Stomach (tissue), 9 donors: ENCODE measurements around the gene PODXL2. TPM values are rescaled to one million over a fixed set of nuclear protein-coding genes. Genes with fewer than 3 reads are reported as not detected.

ENCODE experiments used
- DNase-seq, 2 donors: peaks; one replicate each; pipeline versions ENCODE4 v3.0.0 to v3.0.0-alpha.2; 2013 to 2019
- H3K27ac ChIP-seq, 5 donors: fragments of 200-600 bp in 4 of 5; sonication (generic) in 4 of 5; one replicate each; pipeline ENCODE4 v1.5.1; 2013 to 2019; ENCODE audit warnings: mild to moderate bottlenecking in 1 of 5, moderate library complexity in 1 of 5
- H3K27me3 ChIP-seq, 3 donors: fragments of 200-600 bp; sonication (generic); one replicate each; pipeline ENCODE4 v1.5.1; 2017 to 2019; ENCODE audit warnings: mixed run types in 1 of 3
- H3K36me3 ChIP-seq, 4 donors: fragments of 200-600 bp; sonication (generic); 1 replicate in 3 of 4; 2 replicates in 1 of 4; pipeline ENCODE4 v1.5.1; 2016 to 2019
- H3K4me1 ChIP-seq, 4 donors: fragments of 200-600 bp; sonication (generic); one replicate each; pipeline ENCODE4 v1.5.1; 2016 to 2019
- H3K4me3 ChIP-seq, 4 donors: fragments of 200-600 bp; sonication (generic) in 3 of 4; one replicate each; pipeline ENCODE4 v1.5.1; 2016 to 2019; ENCODE audit warnings: mild to moderate bottlenecking in 1 of 4
- H3K9me3 ChIP-seq, 4 donors: fragments of 200-600 bp; sonication (generic); one replicate each; pipeline ENCODE4 v1.5.1; 2016 to 2019
- CTCF ChIP-seq, 7 experiments: fragments of 450-650 bp in 4 of 7; fragments of 200-600 bp in 3 of 7; sonication (generic) in 3 of 7; IDR thresholded peaks; one replicate each; pipeline ENCODE4 v1.5.1; 2016 to 2019; ENCODE audit warnings: antibody characterized with exemption in 7 of 7, control low read depth in 2 of 7, mild to moderate bottlenecking in 1 of 7
- EP300 ChIP-seq: sonication (generic); formaldehyde crosslinking; IDR thresholded peaks from one replicate; pipeline ENCODE4 v1.6.1; 2017; ENCODE audit warnings: antibody characterized with exemption
- POLR2A ChIP-seq, 4 donors: fragments of 450-650 bp; IDR thresholded peaks; one replicate each; pipeline ENCODE4 v1.6.1; 2016; ENCODE audit warnings: antibody characterized with exemption in 4 of 4, control low read depth in 2 of 4, mild to moderate bottlenecking in 1 of 4, moderate library complexity in 1 of 4
- POLR2AphosphoS5 ChIP-seq, 3 donors: sonication (generic); formaldehyde crosslinking; IDR thresholded peaks; one replicate each; pipeline ENCODE4 v1.6.1; 2016; ENCODE audit warnings: antibody characterized with exemption in 3 of 3
- WGBS, 5 donors: extraction: QIAGEN DNeasy Blood & Tissue Kit in 3 of 5; methylation state at CpG; one replicate each; pipeline versions ENCODE4 v1.1.5 to v1.1.7; 2013 to 2018; 5-methylcytosine and 5-hydroxymethylcytosine counted together
- intact Hi-C: fragments of 100-400 bp; cut with DNase I; formaldehyde crosslinking; loops from one replicate; pipeline ENCODE4 v1.15.1; 2023; ENCODE audit warnings: low total_unique reads
- polyA plus RNA-seq, 3 donors: library from polyadenylated mRNA; stranded (reverse); fragments of 200-250 nt; gene quantifications; one replicate each; pipeline ENCODE4 v1.2.3, GENCODE V29; 2013
- total RNA-seq, 5 donors: library from RNA; depleted of rRNA; stranded (reverse); fragments of >200 nt; gene quantifications; one replicate each; pipeline versions ENCODE4 v1.1.0 to v1.2.3, GENCODE V29; 2014 to 2016
- donor health status: healthy with polysubstance abuse.
- donor health status: Bipolar disorder and iron deficiency.
- donor health status: healthy.

The PODXL2 gene
- total and polyA plus RNA-seq, 8 donors: 5.3 to 50.9 (median 12.1) TPM

GRCh38 chr3:127618891-127619290 lies 10.1 kb upstream of the PODXL2 start:
- H3K36me3 ChIP-seq: peaks cover 13 to 75% (median 65%) of the 10 kb centered on the region in 4 donors
- no peaks in the 10 kb centered on the region for H3K9me3 ChIP-seq
- intact Hi-C loops: no loop called here
- no peaks in the 10 kb centered on the region for H3K27me3 ChIP-seq
- H3K4me3 ChIP-seq: no peak overlapping the region
- 93 to 99% (median 96%) methylated on average over 11 of the region's 11 CpGs for WGBS, 5 donors
- DNase-seq: no peak
- H3K27ac ChIP-seq: no peak overlapping the region
- TF ChIP-seq EP300 (no peak), CTCF (IDR thresholded peaks at IDR 0.05) (no peak), POLR2A (IDR thresholded peaks at IDR 0.05) (no peak), POLR2AphosphoS5 (IDR thresholded peaks at IDR 0.05) (no peak)
- no peaks in the 10 kb centered on the region for H3K4me1 ChIP-seq

DNA sequence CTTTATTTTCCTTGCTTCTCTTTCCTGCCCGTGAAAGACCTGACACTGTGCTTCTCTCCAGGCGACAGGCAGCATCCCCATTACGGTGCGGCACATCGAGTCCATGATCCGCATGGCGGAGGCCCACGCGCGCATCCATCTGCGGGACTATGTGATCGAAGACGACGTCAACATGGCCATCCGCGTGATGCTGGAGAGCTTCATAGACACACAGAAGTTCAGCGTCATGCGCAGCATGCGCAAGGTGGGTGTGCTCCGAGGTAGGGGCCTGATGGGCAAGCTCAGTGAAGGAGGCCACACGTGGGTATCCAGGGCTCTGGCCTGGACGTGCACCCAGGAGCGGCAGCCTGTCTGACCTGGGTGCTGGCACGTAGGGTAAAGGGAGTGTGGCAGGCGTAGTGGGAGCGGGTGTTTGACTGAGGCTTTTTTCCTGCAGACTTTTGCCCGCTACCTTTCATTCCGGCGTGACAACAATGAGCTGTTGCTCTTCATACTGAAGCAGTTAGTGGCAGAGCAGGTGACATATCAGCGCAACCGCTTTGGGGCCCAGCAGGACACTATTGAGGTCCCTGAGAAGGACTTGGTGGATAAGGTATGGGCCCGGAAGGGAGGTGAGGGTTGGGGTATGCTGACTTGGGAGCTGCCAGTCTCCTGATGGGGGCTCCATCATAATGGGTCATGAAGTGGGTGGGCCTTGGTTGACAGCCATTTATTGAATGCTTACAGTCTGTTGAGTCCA lies 8.2 kb upstream of the PODXL2 start:
- 93 to 98% (median 97%) methylated on average over 21 to 32 of the region's 32 CpGs for WGBS, 5 donors
- intact Hi-C loops: no loop called here
- Histone ChIP-seq H3K27me3 (no peaks in the 10 kb centered on the region), H3K36me3 (peaks cover 13 to 64% (median 61%) of the 10 kb centered on the region in 4 donors), H3K9me3 (no peaks in the 10 kb centered on the region), H3K4me1 (no peaks in the 10 kb centered on the region), H3K27ac (no peak overlapping the region), H3K4me3 (no peak overlapping the region)
- TF ChIP-seq POLR2AphosphoS5 (IDR thresholded peaks at IDR 0.05) (no peak), POLR2A (IDR thresholded peaks at IDR 0.05) (no peak), CTCF (IDR thresholded peaks at IDR 0.05) (no peak), EP300 (no peak)
- no peak for DNase-seq

DNA sequence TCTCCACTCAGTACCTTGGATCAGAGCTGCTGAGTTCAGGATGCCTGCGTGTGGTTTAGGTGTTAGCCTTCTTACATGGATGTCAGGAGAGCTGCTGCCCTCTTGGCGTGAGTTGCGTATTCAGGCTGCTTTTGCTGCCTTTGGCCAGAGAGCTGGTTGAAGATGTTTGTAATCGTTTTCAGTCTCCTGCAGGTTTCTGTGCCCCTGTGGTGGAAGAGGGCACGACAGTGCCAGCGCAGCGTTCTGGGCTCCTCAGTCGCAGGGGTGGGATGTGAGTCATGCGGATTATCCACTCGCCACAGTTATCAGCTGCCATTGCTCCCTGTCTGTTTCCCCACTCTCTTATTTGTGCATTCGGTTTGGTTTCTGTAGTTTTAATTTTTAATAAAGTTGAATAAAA lies 7.0 kb upstream of the PODXL2 start:
- Histone ChIP-seq H3K9me3 (no peaks in the 10 kb centered on the region), H3K4me3 (no peak overlapping the region), H3K4me1 (no peaks in the 10 kb centered on the region), H3K27ac (no peak overlapping the region), H3K27me3 (no peaks in the 10 kb centered on the region), H3K36me3 (peaks cover 13 to 52% (median 50%) of the 10 kb centered on the region in 4 donors)
- 94 to 96% (median 95%) methylated on average over 11 of the region's 11 CpGs for WGBS, 5 donors
- TF ChIP-seq EP300: no peak
- TF ChIP-seq POLR2AphosphoS5 (IDR thresholded peaks at IDR 0.05): no peak
- DNase-seq: no peak
- intact Hi-C loops: no loop called here

DNA sequence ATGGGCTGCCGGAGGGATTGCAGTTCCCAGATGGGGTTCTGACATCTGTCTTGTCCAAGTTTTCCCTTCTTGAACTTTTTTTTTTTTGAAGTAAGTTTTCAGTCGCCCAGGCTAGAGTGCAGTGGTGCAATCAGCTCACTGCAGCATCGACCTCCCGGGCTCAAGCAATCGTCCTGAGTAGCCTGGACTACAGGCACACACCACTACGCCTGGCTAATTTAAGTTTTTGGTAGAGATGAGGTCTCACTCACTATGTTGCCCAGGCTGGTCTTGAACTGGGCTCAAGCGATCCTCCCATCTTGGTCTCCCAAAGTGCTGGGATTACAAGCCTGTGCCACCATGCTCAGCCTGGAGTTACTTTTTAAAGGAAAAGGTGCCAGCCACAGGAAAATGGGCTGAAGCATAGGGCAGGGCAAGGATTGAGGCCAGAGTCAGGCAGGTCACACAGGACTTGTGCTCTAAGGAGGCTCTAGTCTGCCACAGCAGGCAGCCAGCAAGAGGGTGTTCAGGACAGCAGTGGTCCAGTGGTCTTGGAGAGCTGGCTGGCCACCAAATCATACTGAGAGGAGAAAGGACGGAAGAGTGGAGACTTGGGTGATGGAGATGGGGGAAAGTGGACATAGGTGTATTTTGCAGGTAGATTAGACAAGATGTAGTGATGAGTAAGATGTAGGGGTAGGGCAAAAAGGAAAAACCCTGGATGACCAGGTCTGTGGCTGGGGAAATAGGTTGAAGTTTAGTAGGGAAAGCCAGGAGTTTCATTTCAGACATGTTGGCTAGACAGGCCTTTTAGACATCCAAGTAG lies 6.0 kb upstream of the PODXL2 start:
- Histone ChIP-seq H3K4me1 (no peaks in the 10 kb centered on the region), H3K4me3 (no peak overlapping the region), H3K27me3 (no peaks in the 10 kb centered on the region), H3K36me3 (peaks cover 13 to 43% (median 40%) of the 10 kb centered on the region in 4 donors), H3K9me3 (no peaks in the 10 kb centered on the region), H3K27ac (no peak overlapping the region)
- TF ChIP-seq CTCF (IDR thresholded peaks at IDR 0.05): no peak
- no peak for TF ChIP-seq POLR2A (IDR thresholded peaks at IDR 0.05)
- TF ChIP-seq POLR2AphosphoS5 (IDR thresholded peaks at IDR 0.05): no peak
- TF ChIP-seq EP300: no peak
- intact Hi-C loops: no loop called here
- 90 to 96% (median 93%) methylated on average over 8 of the region's 8 CpGs for WGBS, 5 donors
- DNase-seq: no peak
